Upper lobe of left lung (tissue), 6 donors: Measurements from ENCODE around the gene GLTP. TPM values are rescaled to one million over a fixed set of nuclear protein-coding genes. Genes with fewer than 3 reads are reported as not detected.

Experiments
- ATAC-seq, 2 donors: fragments of 200-7000 bp; cut with Tn5 transposase; one replicate each; pipeline ENCODE4 v1.9.1; 2022; ENCODE audit warnings: mild to moderate bottlenecking in 2 of 2, moderate library complexity in 2 of 2; ENCODE audit not compliant: low FRiP score in 2 of 2
- DNase-seq, 2 donors: peaks; one replicate each; pipeline ENCODE4 v3.0.0-alpha.2; 2019 to 2020
- H3K27ac ChIP-seq, 4 donors: fragments of 200-600 bp; sonication (generic); one replicate each; pipeline ENCODE4 v1.5.1; 2016 to 2019
- H3K27me3 ChIP-seq, 4 donors: fragments of 200-600 bp; sonication (generic); one replicate each; pipeline ENCODE4 v1.5.1; 2017 to 2019
- H3K36me3 ChIP-seq, 4 donors: fragments of 200-600 bp; sonication (generic); one replicate each; pipeline ENCODE4 v1.5.1; 2016 to 2019
- H3K4me1 ChIP-seq, 4 donors: fragments of 200-600 bp; sonication (generic); one replicate each; pipeline ENCODE4 v1.5.1; 2018 to 2019
- H3K4me3 ChIP-seq, 4 donors: fragments of 200-600 bp; sonication (generic); one replicate each; pipeline ENCODE4 v1.5.1; 2017 to 2019; ENCODE audit warnings: mild to moderate bottlenecking in 2 of 4, moderate library complexity in 1 of 4
- H3K9me3 ChIP-seq, 4 donors: fragments of 200-600 bp; sonication (generic); one replicate each; pipeline ENCODE4 v1.5.1; 2018 to 2019
- CTCF ChIP-seq, 6 experiments: fragments of 450-650 bp in 4 of 6; fragments of 200-600 bp in 2 of 6; sonication (generic) in 2 of 6; IDR thresholded peaks; one replicate each; pipeline ENCODE4 v1.5.1; 2016 to 2019; ENCODE audit warnings: antibody characterized with exemption in 6 of 6
- EP300 ChIP-seq, 4 donors: sonication (generic); formaldehyde crosslinking; IDR thresholded peaks; one replicate each; pipeline ENCODE4 v1.5.1; 2017; ENCODE audit warnings: antibody characterized with exemption in 4 of 4, control low read depth in 2 of 4
- POLR2A ChIP-seq, 4 donors: fragments of 450-650 bp; IDR thresholded peaks; one replicate each; pipeline ENCODE4 v1.5.1; 2016 to 2017; ENCODE audit warnings: antibody characterized with exemption in 4 of 4, mild to moderate bottlenecking in 2 of 4
- POLR2AphosphoS5 ChIP-seq, 2 donors: sonication (generic); formaldehyde crosslinking; IDR thresholded peaks; one replicate each; pipeline ENCODE4 v1.5.1; 2017; ENCODE audit warnings: antibody characterized with exemption in 2 of 2
- WGBS, 2 donors: methylation state at CpG; one replicate each; pipeline ENCODE4 v1.1.5; 2017 to 2018; 5-methylcytosine and 5-hydroxymethylcytosine counted together
- total RNA-seq, 6 donors: library from RNA; depleted of rRNA in 4 of 6; stranded (reverse); fragments of >200 nt in 4 of 6; gene quantifications; one replicate each; pipeline versions ENCODE4 v1.1.0 to v1.2.1, GENCODE V29; 2016 to 2021
- donor health status: DM: no; HTN: no; CAD: no; lungs with moderate emphysema.
- donor health status: DM: no; HTN: yes; CAD: no; lungs with severe emphysema.

GLTP gene
- total RNA-seq, 6 donors from 2014 or later = 24.7 to 59.7 (median 46.6) TPM

GRCh38 chr12:109832541-109833306 lies 47.6 kb downstream of the GLTP start:
- DNase-seq = no peak
- ATAC-seq = no peak
- TF ChIP-seq POLR2A (IDR thresholded peaks at IDR 0.05) (no peak), EP300 (IDR thresholded peaks at IDR 0.05) (no peak)

GRCh38 chr12:109831929-109832328 lies 48.4 kb downstream of the GLTP start:
- Histone ChIP-seq H3K36me3 (no peaks in the 10 kb centered on the region), H3K27me3 (peaks cover 0 to 17% (median 2%) of the 10 kb centered on the region in 4 donors), H3K4me1 (peaks cover 3 to 11% (median 6%) of the 10 kb centered on the region in 4 donors), H3K9me3 (no peaks in the 10 kb centered on the region), H3K27ac (no peak overlapping the region), H3K4me3 (no peak overlapping the region)
- ATAC-seq (no peak), DNase-seq (no peak)
- WGBS, 2 donors = 73 to 79% methylated on average over 7 to 9 of the region's 9 CpGs
- TF ChIP-seq CTCF (IDR thresholded peaks at IDR 0.05) = no peak
- no peak for TF ChIP-seq POLR2AphosphoS5 (IDR thresholded peaks at IDR 0.05)
- no peak for TF ChIP-seq POLR2A (IDR thresholded peaks at IDR 0.05)
- TF ChIP-seq EP300 (IDR thresholded peaks at IDR 0.05) = no peak

More at GRCh38 chr12:109832541-109833306, 47.6 kb downstream of the GLTP start:
- peaks cover 0 to 17% (median 2%) of the 10 kb centered on the region in 4 donors for H3K27me3 ChIP-seq
- peak overlapping the region in 3 of 4 donors; percentile 39 to 48 (median 48) for H3K4me3 ChIP-seq
- H3K27ac ChIP-seq = peak overlapping the region in 1 of 4 donors; percentile 14
- H3K4me1 ChIP-seq = peaks cover 3 to 11% (median 6%) of the 10 kb centered on the region in 4 donors
- WGBS, 2 donors = 27 to 35% methylated on average over 5 to 30 of the region's 31 CpGs
- H3K9me3 ChIP-seq = no peaks in the 10 kb centered on the region
- no peaks in the 10 kb centered on the region for H3K36me3 ChIP-seq

- no peak for DNase-seq
- TF ChIP-seq POLR2A (IDR thresholded peaks at IDR 0.05) (no peak), POLR2AphosphoS5 (IDR thresholded peaks at IDR 0.05) (no peak), CTCF (IDR thresholded peaks at IDR 0.05) (no peak), EP300 (IDR thresholded peaks at IDR 0.05) (no peak)
- no peak for ATAC-seq
- WGBS, 2 donors = 90 to 91% methylated on average over 6 of the region's 6 CpGs
- Histone ChIP-seq H3K27ac (no peak overlapping the region), H3K27me3 (peaks cover 0 to 17% (median 2%) of the 10 kb centered on the region in 4 donors), H3K36me3 (no peaks in the 10 kb centered on the region), H3K9me3 (no peaks in the 10 kb centered on the region), H3K4me1 (peaks cover 3 to 11% (median 6%) of the 10 kb centered on the region in 4 donors), H3K4me3 (no peak overlapping the region)
Observed at GRCh38 chr12:109831365-109831764, 49.0 kb downstream of the GLTP start.

GRCh38 chr12:109830718-109831117 lies 49.6 kb downstream of the GLTP start:
- ATAC-seq = no peak
- Histone ChIP-seq H3K4me3 (no peak overlapping the region), H3K27ac (no peak overlapping the region), H3K9me3 (no peaks in the 10 kb centered on the region), H3K36me3 (no peaks in the 10 kb centered on the region), H3K27me3 (peaks cover 0 to 17% (median 2%) of the 10 kb centered on the region in 4 donors), H3K4me1 (peaks cover 3 to 11% (median 6%) of the 10 kb centered on the region in 4 donors)
- 65 to 79% methylated on average over 2 of the region's 2 CpGs for WGBS, 2 donors
- no peak for DNase-seq
- no peak for TF ChIP-seq POLR2A (IDR thresholded peaks at IDR 0.05)

- ATAC-seq (no peak), DNase-seq (no peak)
- H3K4me3 ChIP-seq = no peak overlapping the region
- peaks cover 0 to 17% (median 2%) of the 10 kb centered on the region in 4 donors for H3K27me3 ChIP-seq
- H3K9me3 ChIP-seq = no peaks in the 10 kb centered on the region
- H3K27ac ChIP-seq = no peak overlapping the region
- peaks cover 3 to 11% (median 6%) of the 10 kb centered on the region in 4 donors for H3K4me1 ChIP-seq
- TF ChIP-seq CTCF (IDR thresholded peaks at IDR 0.05) = no peak
- TF ChIP-seq POLR2AphosphoS5 (IDR thresholded peaks at IDR 0.05) = no peak
- TF ChIP-seq EP300 (IDR thresholded peaks at IDR 0.05) = no peak
- TF ChIP-seq POLR2A (IDR thresholded peaks at IDR 0.05) = no peak
- H3K36me3 ChIP-seq = no peaks in the 10 kb centered on the region
- WGBS, 2 donors = 75 to 86% methylated on average over 2 of the region's 2 CpGs
Observed at GRCh38 chr12:109830267-109830666, 50.1 kb downstream of the GLTP start.
